ENCODE results near the gene RBBP4.

GRCh38 chr1:32635508-32636277 lies 15.3 kb upstream of the RBBP4 start:
- TF ChIP-seq POLR2A (IDR thresholded peaks at IDR 0.05; ENCODE audit: low read depth, low read length), result no peak
- no peak for TF ChIP-seq TAF1 (IDR thresholded peaks at IDR 0.05; ENCODE audit: borderline replicate concordance, low read depth, low read length)

All from GM12892 (cell line).